Measurements from ENCODE around the gene FAM3A.

DNA sequence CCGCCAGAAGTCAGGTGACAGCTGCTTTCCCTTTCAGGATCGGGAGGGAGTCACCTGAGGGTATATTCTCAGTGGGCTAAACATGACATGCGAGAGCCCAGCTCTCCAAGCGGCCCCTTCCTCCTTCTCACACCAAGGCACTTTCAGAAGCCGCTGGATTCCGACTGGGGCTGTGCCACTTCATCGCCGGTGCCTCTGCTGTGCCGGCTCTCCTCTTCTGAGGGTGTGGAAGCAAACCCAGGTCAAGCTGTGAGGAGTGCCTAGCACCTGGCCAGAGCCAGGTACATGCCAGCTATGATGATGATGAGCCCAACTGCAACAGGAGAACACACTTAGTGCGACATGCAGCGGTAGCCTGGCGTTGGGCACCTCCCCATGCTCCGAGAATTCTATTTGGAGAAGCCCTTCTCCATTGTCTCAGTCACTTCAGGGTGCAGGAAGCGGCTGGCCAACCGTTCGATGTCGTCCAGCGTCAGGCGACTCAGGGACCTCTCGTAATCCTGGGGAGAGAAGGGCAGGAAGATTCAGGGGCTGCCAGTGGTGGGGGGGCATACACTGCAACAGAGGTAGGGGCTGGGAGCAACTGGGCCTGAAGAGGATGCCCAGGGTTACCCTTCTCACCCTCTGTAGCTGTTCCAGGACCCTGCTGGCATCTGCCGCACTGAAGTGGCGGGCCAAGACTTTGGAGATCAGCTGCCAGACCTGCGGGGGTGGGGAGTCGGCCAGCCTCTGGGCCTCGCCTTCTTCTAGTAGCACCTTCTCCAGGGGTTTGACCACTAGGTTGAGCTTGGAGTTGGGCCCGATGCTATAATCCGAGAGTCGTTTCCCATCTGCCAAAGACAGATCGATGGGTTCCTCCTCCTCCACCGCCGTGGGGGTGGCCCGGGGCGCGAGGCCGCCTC lies 30.6 kb downstream of the FAM3A start:
- TF ChIP-seq, protein P1, sequence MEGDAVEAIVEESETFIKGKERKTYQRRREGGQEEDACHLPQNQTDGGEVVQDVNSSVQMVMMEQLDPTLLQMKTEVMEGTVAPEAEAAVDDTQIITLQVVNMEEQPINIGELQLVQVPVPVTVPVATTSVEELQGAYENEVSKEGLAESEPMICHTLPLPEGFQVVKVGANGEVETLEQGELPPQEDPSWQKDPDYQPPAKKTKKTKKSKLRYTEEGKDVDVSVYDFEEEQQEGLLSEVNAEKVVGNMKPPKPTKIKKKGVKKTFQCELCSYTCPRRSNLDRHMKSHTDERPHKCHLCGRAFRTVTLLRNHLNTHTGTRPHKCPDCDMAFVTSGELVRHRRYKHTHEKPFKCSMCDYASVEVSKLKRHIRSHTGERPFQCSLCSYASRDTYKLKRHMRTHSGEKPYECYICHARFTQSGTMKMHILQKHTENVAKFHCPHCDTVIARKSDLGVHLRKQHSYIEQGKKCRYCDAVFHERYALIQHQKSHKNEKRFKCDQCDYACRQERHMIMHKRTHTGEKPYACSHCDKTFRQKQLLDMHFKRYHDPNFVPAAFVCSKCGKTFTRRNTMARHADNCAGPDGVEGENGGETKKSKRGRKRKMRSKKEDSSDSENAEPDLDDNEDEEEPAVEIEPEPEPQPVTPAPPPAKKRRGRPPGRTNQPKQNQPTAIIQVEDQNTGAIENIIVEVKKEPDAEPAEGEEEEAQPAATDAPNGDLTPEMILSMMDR (conservative IDR thresholded peaks at IDR 0.05): no peak
- TF ChIP-seq EZH2 (IDR thresholded peaks at IDR 0.05; ENCODE audit: low read depth): no peak

Measured in PC-9 (cell line).